Gastroesophageal sphincter (tissue), 4 donors: ENCODE measurements around the gene GRIK2. TPM values are rescaled to one million over a fixed set of nuclear protein-coding genes. Genes with fewer than 3 reads are reported as not detected.

Experiments
- ATAC-seq: fragments of 150-250 bp; one replicate; pipeline ENCODE4 v1.9.1; 2016; ENCODE audit warnings: mild to moderate bottlenecking, moderate library complexity
- H3K27ac ChIP-seq, 4 donors: fragments of 200-600 bp; sonication (generic) in 3 of 4; 1 replicate in 3 of 4; 2 replicates in 1 of 4; pipeline ENCODE4 v1.5.1; 2016 to 2019
- H3K27me3 ChIP-seq: fragments of 200-600 bp; sonication (generic); one replicate; pipeline ENCODE4 v1.5.1; 2019
- H3K36me3 ChIP-seq, 2 donors: fragments of 200-600 bp; sonication (generic); one replicate each; pipeline ENCODE4 v1.5.1; 2019; ENCODE audit warnings: control low read depth in 1 of 2
- H3K4me1 ChIP-seq, 3 donors: fragments of 200-600 bp; sonication (generic); 1 replicate in 2 of 3; 2 replicates in 1 of 3; pipeline ENCODE4 v1.5.1; 2016 to 2019; ENCODE audit warnings: control low read depth in 2 of 3
- H3K4me3 ChIP-seq, 2 donors: fragments of 200-600 bp; sonication (generic); one replicate each; pipeline ENCODE4 v1.5.1; 2019; ENCODE audit warnings: mild to moderate bottlenecking in 1 of 2, moderate library complexity in 1 of 2
- H3K9me3 ChIP-seq, 3 donors: fragments of 200-600 bp; sonication (generic); one replicate each; pipeline ENCODE4 v1.5.1; 2017 to 2019; ENCODE audit warnings: control low read depth in 2 of 3
- CTCF ChIP-seq, 4 experiments: fragments of 200-600 bp in 2 of 4; fragments of 450-650 bp in 2 of 4; sonication (generic) in 1 of 4; IDR thresholded peaks; one replicate each; pipeline ENCODE4 v1.5.1; 2017 to 2019; ENCODE audit warnings: antibody characterized with exemption in 4 of 4, mild to moderate bottlenecking in 2 of 4, moderate library complexity in 2 of 4
- EP300 ChIP-seq: sonication (generic); formaldehyde crosslinking; IDR thresholded peaks from one replicate; pipeline ENCODE4 v1.6.1; 2017; ENCODE audit warnings: antibody characterized with exemption, mild to moderate bottlenecking
- POLR2A ChIP-seq, 2 donors: fragments of 450-650 bp; IDR thresholded peaks; one replicate each; pipeline ENCODE4 v1.6.1; 2017; ENCODE audit warnings: antibody characterized with exemption in 2 of 2, mild to moderate bottlenecking in 2 of 2, moderate library complexity in 1 of 2
- POLR2AphosphoS5 ChIP-seq: sonication (generic); formaldehyde crosslinking; IDR thresholded peaks from one replicate; pipeline ENCODE4 v1.6.1; 2017; ENCODE audit warnings: antibody characterized with exemption
- WGBS, 2 donors: methylation state at CpG; one replicate each; pipeline ENCODE4 v1.1.5; 2018; ENCODE audit warnings: low coverage in 1 of 2; 5-methylcytosine and 5-hydroxymethylcytosine counted together
- total RNA-seq, 4 donors: library from RNA; depleted of rRNA; stranded (reverse); fragments of >200 nt; gene quantifications; one replicate each; pipeline ENCODE4 v1.1.0, GENCODE V29; 2016

GRIK2 gene
- total RNA-seq, 4 donors from 2014 or later, result 0.82 to 2.2 (median 1.0) TPM

- no peak for ATAC-seq
- Histone ChIP-seq H3K27me3 (no peaks in the 10 kb centered on the region), H3K9me3 (no peaks in the 10 kb centered on the region), H3K27ac (no peak overlapping the region), H3K4me3 (no peak overlapping the region), H3K4me1 (no peaks in the 10 kb centered on the region), H3K36me3 (no peaks in the 10 kb centered on the region)
- WGBS, 2 donors, result 63 to 78% methylated on average over 1 of the region's 1 CpG
- TF ChIP-seq CTCF (IDR thresholded peaks at IDR 0.05), result no peak
- TF ChIP-seq POLR2A (IDR thresholded peaks at IDR 0.05), result no peak
- TF ChIP-seq POLR2AphosphoS5, result no peak
- TF ChIP-seq EP300, result no peak
Observed at GRCh38 chr6:101765281-101765680, 371.8 kb downstream of the GRIK2 start.

GRCh38 chr6:101770116-101770515, 376.6 kb downstream of the GRIK2 start:
- H3K4me3 ChIP-seq, result no peak overlapping the region
- no peaks in the 10 kb centered on the region for H3K4me1 ChIP-seq
- no peak for ATAC-seq
- H3K9me3 ChIP-seq, result no peaks in the 10 kb centered on the region
- TF ChIP-seq POLR2A (IDR thresholded peaks at IDR 0.05), result no peak
- TF ChIP-seq CTCF (IDR thresholded peaks at IDR 0.05), result no peak
- no peak for TF ChIP-seq EP300
- TF ChIP-seq POLR2AphosphoS5, result no peak
- H3K27me3 ChIP-seq, result no peaks in the 10 kb centered on the region
- WGBS, 2 donors, result 56 to 57% methylated on average over 1 to 3 of the region's 3 CpGs
- H3K27ac ChIP-seq, result no peak overlapping the region
- no peaks in the 10 kb centered on the region for H3K36me3 ChIP-seq

- ATAC-seq, result no peak
- Histone ChIP-seq H3K9me3 (no peaks in the 10 kb centered on the region), H3K4me1 (no peaks in the 10 kb centered on the region), H3K27me3 (no peaks in the 10 kb centered on the region), H3K27ac (no peak overlapping the region), H3K36me3 (no peaks in the 10 kb centered on the region), H3K4me3 (no peak overlapping the region)
- 93 to 100% methylated on average over 4 to 5 of the region's 7 CpGs for WGBS, 2 donors
- TF ChIP-seq EP300 (no peak), POLR2AphosphoS5 (no peak), POLR2A (IDR thresholded peaks at IDR 0.05) (no peak), CTCF (IDR thresholded peaks at IDR 0.05) (no peak)
Observed at GRCh38 chr6:101776919-101777350, 383.4 kb downstream of the GRIK2 start.

GRCh38 chr6:101777646-101778045, 384.1 kb downstream of the GRIK2 start:
- H3K4me3 ChIP-seq, result no peak overlapping the region
- WGBS, 2 donors, result 0 to 17% methylated on average over 1 to 2 of the region's 2 CpGs
- H3K36me3 ChIP-seq, result no peaks in the 10 kb centered on the region
- H3K27ac ChIP-seq, result no peak overlapping the region
- TF ChIP-seq CTCF (IDR thresholded peaks at IDR 0.05) (no peak), POLR2A (IDR thresholded peaks at IDR 0.05) (no peak), POLR2AphosphoS5 (no peak), EP300 (no peak)
- H3K27me3 ChIP-seq, result no peaks in the 10 kb centered on the region
- H3K4me1 ChIP-seq, result no peaks in the 10 kb centered on the region
- no peak for ATAC-seq
- no peaks in the 10 kb centered on the region for H3K9me3 ChIP-seq

- Histone ChIP-seq H3K9me3 (peaks cover 0 to 3% (median 0%) of the 10 kb centered on the region in 3 donors), H3K4me1 (no peaks in the 10 kb centered on the region), H3K27me3 (no peaks in the 10 kb centered on the region), H3K27ac (no peak overlapping the region), H3K4me3 (no peak overlapping the region), H3K36me3 (no peaks in the 10 kb centered on the region)
- 60 to 100% methylated on average over 1 of the region's 1 CpG for WGBS, 2 donors
- ATAC-seq, result no peak
- TF ChIP-seq POLR2AphosphoS5 (no peak), CTCF (IDR thresholded peaks at IDR 0.05) (no peak), POLR2A (IDR thresholded peaks at IDR 0.05) (no peak), EP300 (no peak)
Observed at GRCh38 chr6:101779051-101779844, 385.7 kb downstream of the GRIK2 start.
